Suprapubic skin (tissue), 4 donors: Measurements from ENCODE around the gene RRP1B. TPM values are rescaled to one million over a fixed set of nuclear protein-coding genes. Genes with fewer than 3 reads are reported as not detected.

Experiments
- DNase-seq, 2 donors: peaks; one replicate each; pipeline ENCODE4 v3.0.0-alpha.2; 2019; ENCODE audit warnings: low spot score in 2 of 2
- H3K27ac ChIP-seq: fragments of 200-600 bp; sonication (generic); one replicate; pipeline ENCODE4 v1.5.1; 2019
- H3K27me3 ChIP-seq: fragments of 200-600 bp; sonication (generic); one replicate; pipeline ENCODE4 v1.5.1; 2019
- H3K36me3 ChIP-seq: fragments of 200-600 bp; sonication (generic); one replicate; pipeline ENCODE4 v1.5.1; 2019
- H3K4me1 ChIP-seq: fragments of 200-600 bp; sonication (generic); one replicate; pipeline ENCODE4 v1.5.1; 2019
- H3K4me3 ChIP-seq: fragments of 200-600 bp; sonication (generic); one replicate; pipeline ENCODE4 v1.5.1; 2019; ENCODE audit warnings: mild to moderate bottlenecking
- H3K9me3 ChIP-seq: fragments of 200-600 bp; sonication (generic); one replicate; pipeline ENCODE4 v1.5.1; 2019
- CTCF ChIP-seq, 2 donors: fragments of 200-600 bp in 1 of 2; fragments of 450-650 bp in 1 of 2; sonication (generic) in 1 of 2; IDR thresholded peaks; one replicate each; pipeline ENCODE4 v1.5.1; 2016 to 2019; ENCODE audit warnings: antibody characterized with exemption in 2 of 2, mild to moderate bottlenecking in 1 of 2, moderate library complexity in 1 of 2
- EP300 ChIP-seq: sonication (generic); formaldehyde crosslinking; IDR thresholded peaks from one replicate; pipeline ENCODE4 v1.6.1; 2017; ENCODE audit warnings: antibody characterized with exemption
- POLR2A ChIP-seq, 2 donors: fragments of 450-650 bp; IDR thresholded peaks; one replicate each; pipeline ENCODE4 v1.6.1; 2017; ENCODE audit warnings: antibody characterized with exemption in 2 of 2, mild to moderate bottlenecking in 2 of 2, moderate library complexity in 2 of 2
- POLR2AphosphoS5 ChIP-seq, 3 donors: sonication (generic); formaldehyde crosslinking; IDR thresholded peaks; one replicate each; pipeline ENCODE4 v1.6.1; 2017; ENCODE audit warnings: antibody characterized with exemption in 3 of 3
- WGBS: methylation state at CpG from one replicate; pipeline ENCODE4 v1.1.5; 2018; 5-methylcytosine and 5-hydroxymethylcytosine counted together
- total RNA-seq, 4 donors: library from RNA; depleted of rRNA; stranded (reverse); fragments of >200 nt; gene quantifications; one replicate each; pipeline ENCODE4 v1.1.0, GENCODE V29; 2016

The RRP1B gene
- total RNA-seq, 4 donors from 2014 or later: 19.1 to 25.1 (median 23.3) TPM

GRCh38 chr21:43744725-43745124, 85.4 kb downstream of the RRP1B start:
- H3K36me3 ChIP-seq: peaks cover 63% of the 10 kb centered on the region
- no peaks in the 10 kb centered on the region for H3K27me3 ChIP-seq
- H3K9me3 ChIP-seq: no peaks in the 10 kb centered on the region
- WGBS: 97% methylated on average over 18 of the region's 18 CpGs
- H3K4me3 ChIP-seq: no peak overlapping the region
- no peak overlapping the region for H3K27ac ChIP-seq
- DNase-seq: no peak
- no peak for TF ChIP-seq EP300
- TF ChIP-seq POLR2A (IDR thresholded peaks at IDR 0.05): no peak
- TF ChIP-seq POLR2AphosphoS5 (IDR thresholded peaks at IDR 0.05): no peak
- no peak for TF ChIP-seq CTCF (IDR thresholded peaks at IDR 0.05)
- no peaks in the 10 kb centered on the region for H3K4me1 ChIP-seq

Other genes starting within 250 kb of the RRP1B start
- 100 to 1,000 TPM; 108 to 502 (median 290) TPM for gene SIK1, start 232.4 kb upstream of the RRP1B start, total RNA-seq
- 1 to 10 TPM in 1 of 4 donors, under 1 TPM in 2, not detected in 1; 0.57 to 1.6 (median 0.59) TPM for gene HSF2BP, start 72 bp upstream of the RRP1B start, total RNA-seq
- gene PDXK, start 59.6 kb downstream of the RRP1B start, total RNA-seq: 10 to 100 TPM; 45.0 to 66.0 (median 57.4) TPM
- gene CSTB, start 116.7 kb downstream of the RRP1B start, total RNA-seq: 10 to 100 TPM; 17.5 to 39.9 (median 27.9) TPM
- 10 to 100 TPM; 22.5 to 34.6 (median 28.4) TPM for gene RRP1, start 130.0 kb downstream of the RRP1B start, total RNA-seq
- gene AGPAT3, start 205.7 kb downstream of the RRP1B start, total RNA-seq: 10 to 100 TPM; 61.0 to 77.9 (median 69.4) TPM